RPMI7951 (cell line): ENCODE data around the gene DCX. TPM values are rescaled to one million over a fixed set of nuclear protein-coding genes. Genes with fewer than 3 reads are reported as not detected.
A peak's percentile ranks its signal among the peaks of the same experiment; 100 is the strongest.

Source experiments
- DNase-seq: peaks from one replicate; pipeline ENCODE4 v3.0.0-alpha.2; 2012; ENCODE audit warnings: low read depth
- total RNA-seq: library from RNA; depleted of rRNA; stranded (reverse); fragments of >200 nt; shearing (Covaris generic); gene quantifications from 2 replicates; pipeline ENCODE4 v1.2.3, GENCODE V29; 2014; rRNA removed

Gene DCX
- total RNA-seq, 1 experiment from 2014 or later, result not detected

DNA sequence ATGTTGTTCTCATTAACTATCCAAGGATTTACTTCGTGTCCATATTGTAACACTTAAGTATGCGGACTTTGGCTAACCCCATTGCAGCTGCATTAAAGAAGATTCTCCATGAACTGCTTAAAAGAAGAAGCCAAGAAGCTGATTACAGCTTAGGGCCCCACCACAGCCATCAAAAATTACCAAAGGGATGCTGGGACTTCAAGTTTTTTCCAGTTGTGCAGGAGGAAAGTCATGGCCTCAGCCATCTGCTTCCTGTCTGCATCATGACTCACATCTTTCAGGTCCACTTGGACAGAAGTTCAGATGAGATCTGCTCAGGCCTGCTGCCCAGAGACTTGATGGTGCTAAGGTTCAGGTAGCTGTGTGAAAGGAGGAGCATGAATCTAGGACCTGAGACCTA, 102.9 kb downstream of the DCX start:
- DNase-seq, result peak; percentile 0

DNA sequence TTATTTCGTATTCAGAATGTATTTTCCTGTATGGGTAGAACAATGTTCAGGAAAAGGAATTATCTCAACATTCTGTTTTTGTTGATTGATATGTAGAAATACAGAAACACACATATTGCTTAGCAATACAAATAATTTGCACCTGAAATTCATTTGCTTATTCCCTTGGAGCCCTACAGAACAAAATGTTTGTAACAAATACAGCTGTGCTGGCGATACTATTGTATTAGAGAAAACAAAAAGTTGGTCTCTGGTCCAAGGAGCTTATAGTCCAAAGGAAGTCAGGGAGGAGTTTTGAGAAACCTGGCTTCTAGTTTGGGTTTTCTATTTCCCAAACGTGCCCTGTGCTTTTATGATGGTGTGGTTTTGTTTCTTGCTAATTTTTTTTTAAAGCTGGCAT, 104.0 kb downstream of the DCX start:
- no peak for DNase-seq

DNA sequence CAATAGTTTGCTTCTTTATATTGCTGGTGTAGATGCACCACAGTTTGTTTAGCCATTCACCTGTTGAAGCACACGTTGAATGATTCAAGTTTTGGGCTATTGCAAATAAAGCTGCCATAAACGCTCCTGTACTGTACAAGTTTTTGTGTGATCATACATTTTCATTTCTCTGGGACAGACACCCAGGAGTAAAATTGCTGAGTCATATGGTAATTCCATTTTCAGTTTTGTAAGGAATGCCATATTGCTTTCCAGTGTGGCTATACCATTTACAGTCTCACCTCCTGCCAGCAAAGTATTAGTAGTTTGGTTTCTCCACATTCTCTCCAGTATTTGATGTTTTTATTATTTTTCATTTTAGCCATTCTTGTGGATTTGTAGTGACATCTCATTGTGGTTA, 109.7 kb downstream of the DCX start:
- DNase-seq, result no peak

DNA sequence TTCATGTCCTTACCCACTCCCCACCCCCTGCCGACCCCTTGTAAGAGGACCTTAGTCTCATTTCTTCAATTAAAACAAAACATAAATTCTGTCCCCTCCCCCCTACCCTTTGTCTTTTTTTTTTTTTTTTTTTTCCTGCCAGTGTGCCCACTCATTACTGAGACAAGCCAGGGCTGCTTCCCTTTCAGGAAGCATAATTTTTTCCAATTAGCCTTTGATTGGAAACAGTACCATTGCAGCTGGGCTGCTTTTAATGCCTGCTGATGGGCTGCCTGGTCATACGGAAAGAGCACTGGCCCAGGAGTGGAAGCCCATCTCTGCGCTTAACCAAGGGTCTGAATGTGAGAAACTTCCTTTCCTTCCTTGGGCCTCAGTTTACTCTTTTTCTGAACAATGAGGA, 123.2 kb downstream of the DCX start:
- DNase-seq, result no peak

DNA sequence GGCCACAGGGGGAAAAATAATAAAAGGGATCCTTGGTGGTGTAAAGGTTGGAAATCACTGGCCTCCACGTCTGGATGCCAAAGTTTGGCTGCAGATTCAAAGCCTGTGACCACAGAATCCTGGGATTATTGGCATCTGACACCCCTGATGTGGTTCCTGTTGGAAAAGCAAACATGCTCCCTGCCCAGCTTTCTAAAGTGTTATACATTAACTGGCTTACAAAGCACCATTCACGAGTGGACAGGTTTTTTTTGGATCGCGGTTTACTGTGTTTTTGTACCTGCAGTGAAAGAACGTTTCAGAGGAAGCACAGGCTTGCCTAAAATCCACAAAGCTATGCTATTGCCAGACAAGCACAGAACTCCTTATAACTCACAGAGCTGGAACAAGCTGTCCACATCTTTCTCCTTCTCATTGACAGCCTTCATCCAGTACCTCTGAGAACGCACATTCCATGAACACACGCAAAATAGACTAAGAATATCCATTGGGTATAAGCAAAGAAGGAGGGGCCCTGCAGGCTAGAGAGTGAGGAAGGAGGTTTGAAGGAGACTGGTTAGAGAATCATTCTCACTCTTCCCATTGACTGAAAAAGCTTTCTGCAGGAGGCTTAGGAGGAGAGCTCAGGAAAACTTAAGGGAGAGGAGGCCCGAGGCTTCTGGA, 127.2 kb downstream of the DCX start:
- DNase-seq, result no peak

DNA sequence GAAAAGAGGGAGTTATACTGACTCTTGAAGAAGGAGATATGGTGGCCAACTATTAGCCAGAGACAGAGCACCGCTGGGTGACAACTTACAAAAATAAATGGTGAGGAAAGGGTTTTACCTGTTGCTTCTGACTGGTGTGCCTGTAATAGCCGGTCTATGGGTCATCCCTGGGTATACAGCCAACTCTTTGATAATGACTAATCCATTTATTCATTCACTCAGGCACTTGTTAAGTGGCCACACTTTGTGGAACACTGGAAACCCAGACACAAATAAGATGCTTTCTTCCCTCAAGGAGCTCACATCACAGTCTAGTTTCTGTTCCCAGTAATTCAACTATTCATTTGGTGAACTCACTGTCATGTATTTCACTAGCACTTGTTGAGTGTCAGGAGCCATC, 128.5 kb downstream of the DCX start:
- DNase-seq, result no peak

DNA sequence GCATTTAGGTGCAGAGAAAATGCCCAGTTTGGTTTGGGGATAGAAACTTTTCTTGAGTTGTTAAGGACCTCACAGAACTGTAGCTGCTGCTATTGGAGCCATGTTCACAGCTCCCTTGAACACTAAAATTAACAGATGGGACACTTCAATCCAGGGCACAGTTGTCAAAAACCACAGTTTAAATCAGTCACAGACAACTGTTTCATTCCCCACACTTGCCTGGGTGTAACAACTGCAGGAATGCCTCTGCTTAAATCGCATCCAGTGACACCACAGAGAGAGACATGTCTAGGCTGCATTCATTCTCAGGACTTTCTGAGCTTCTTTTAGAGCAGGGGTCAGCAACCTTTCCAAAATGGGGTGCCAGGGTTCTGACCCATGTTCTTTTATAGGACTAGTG, 129.0 kb downstream of the DCX start:
- no peak for DNase-seq

DNA sequence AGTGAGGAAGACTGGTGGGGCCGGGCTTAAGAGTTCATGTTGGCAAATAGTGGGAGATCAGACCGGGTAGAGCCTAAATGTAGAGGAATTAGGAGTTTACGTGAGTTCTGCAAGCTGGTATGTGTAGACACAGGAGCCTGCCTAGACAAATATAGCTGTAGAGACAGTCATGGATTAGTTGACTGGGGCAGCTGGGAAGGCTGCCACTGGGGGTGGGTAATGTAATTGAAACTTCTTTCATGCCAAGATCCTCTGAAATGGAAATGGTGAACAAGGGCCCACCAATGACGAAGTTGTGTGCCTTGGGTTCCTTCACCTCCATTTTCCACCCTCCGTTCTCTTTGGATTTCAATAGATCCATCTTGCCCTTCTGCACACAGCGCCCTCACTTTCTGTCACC, 129.9 kb downstream of the DCX start:
- DNase-seq, result no peak

DNA sequence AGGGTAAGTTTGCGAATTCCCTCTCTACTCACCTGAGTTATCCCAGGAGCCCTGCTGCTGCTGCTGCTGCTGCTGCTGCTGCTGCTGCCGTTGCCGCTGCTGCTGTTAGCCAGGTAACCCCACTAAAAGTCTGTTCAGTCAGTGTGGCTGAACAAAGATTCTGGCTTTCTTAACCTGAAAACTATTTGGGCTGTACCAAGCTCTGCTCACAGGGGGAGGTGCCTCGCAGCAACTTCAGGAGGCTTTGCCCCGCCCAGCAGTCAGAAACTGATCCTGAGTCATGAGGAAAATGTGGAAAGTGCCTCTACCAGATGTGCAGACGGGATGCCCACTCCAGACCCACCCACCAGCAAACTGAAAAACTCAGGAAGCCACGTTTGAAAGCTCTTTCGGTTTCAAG, 141.7 kb downstream of the DCX start, which contains the start of gene CAPN6:
TSS of gene CAPN6 (minus strand) at position 145 of the 400 bp plus-strand sequence. CDS start 6,547 bp downstream, outside the sequence.
- peak; percentile 14 for DNase-seq

DNA sequence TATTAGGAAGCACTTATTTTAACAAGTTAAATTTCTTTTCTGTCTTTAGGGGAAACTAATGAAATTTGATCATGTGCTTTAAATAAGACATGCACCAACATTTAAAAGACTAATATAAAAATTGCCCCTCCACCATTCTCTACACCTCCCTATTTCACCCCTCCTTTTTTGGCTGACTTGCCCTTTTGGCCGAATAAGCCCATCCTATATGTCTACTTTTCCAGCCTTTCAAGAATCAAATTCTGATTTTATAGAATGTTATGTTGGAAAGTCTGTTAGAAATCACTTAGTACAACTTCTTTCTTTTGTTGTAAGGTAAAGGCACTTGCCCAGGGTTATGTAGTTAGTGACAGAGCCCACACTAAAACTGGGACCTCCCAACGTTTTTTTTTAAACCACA, 143.5 kb downstream of the DCX start:
- DNase-seq, result no peak

DNA sequence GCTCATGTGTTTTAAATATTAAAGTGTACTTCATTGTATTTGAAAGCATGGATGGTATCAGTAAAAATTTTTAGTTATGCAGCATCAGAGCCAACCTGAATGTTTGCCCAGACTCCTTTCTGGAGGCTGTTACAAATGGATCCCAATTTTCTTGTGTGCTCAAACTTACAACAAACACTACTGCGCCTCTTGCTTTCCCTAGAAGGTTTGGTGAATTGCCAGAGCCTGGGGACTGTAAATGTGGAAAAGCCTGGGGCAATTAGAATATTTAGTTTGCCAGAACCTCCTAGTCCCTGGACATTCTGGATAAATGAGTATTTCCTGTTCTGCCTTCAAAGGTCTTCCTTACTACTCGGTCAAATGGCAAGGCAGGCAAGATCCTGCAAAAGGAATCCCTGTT, 146.5 kb downstream of the DCX start:
- DNase-seq, result no peak

DNA sequence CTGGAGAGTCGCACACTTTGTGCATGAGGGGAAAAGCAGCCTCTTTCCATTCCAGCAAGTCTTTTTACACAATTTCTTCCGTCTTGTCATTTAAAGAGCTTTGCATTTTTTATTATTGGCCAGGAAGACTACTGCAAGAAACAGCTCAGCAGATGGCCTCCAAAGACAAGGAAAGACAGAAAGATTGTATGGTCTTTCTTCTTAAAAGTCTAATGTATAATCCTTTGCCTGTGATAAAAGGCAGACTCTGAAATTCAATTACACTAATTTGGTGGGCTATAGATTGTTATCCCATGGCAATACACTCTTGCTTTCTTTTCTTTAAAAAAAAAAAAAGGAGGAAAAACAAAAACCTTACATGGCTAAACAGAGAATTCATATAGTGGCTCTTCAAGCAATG, 147.6 kb downstream of the DCX start:
- DNase-seq, result no peak

DNA sequence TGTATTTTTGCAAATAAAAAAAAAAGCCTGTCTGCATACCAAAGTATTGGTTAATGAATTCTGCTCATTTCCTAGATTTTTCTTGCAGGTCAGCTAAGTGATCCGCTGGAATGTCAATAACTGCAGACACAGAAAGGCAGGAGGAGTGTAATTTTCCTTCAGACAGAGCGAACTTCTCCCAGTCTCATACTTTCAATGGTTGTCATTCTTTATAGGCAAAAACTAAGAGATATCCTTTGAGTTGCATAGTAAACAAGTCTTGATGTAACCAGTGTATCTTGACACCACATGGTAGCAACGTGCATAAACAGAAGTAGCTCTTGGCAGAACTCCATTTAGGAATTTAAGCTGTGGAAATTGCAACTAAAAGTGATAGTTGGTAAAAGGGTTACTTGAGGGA, 149.9 kb downstream of the DCX start:
- DNase-seq, result no peak

DNA sequence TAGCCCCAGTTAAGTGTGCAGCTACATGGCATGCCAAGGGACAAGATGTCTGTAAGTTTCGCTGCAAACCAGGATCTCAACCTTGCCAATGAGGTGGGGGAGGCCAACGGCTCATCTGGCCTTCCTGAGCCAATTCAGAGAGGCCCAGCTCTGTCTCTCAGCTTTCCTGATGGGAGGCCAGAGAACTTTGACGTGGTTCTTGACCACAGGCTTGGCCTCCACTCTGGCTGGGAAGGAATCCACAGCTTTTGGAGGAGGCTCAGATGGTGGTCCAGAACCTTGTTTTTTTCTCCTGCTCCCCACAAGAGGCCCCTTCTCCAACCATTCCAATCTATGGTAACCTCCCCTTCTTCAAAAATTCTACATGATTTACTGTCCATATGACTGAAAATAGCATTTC, 151.5 kb downstream of the DCX start:
- DNase-seq, result no peak

DNA sequence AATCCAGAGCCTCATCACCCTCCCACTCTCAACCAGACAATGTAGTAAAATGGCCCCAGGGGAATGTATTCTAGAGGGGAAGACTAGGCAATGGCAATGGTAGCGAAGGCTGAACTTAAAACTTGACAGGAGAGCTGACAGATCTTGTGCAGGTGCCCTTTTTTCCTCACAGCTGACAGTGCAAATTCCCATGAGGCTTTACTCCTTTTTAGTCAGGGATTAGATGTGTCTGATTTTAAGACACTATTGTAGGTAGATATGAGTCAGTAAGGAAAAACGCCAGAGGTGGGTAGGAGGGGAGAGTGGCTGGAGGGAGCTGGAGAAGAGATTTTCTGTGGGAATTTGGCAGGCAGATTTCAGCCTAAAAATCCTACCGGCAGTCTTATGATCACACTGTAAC, 152.4 kb downstream of the DCX start:
- DNase-seq, result no peak

DNA sequence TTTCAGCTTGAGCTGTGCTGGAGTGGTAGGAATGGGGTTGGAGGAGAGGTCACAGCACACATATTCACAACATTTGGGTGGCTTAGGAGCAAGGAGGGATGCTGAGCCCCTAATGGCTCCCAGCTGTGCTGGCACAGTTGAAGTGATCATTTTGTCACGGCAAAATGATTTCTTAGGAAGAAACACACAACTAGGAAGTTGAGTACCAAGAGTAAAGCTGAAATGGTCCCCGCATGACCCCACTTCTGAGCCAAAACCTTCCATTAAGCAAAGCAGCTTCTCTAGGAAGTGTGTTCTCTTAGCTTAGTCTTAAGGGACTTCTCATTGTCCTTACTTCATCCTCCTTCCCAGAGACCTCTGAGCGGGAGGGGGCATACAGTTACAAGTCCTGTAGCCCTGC, 154.3 kb downstream of the DCX start:
- no peak for DNase-seq

DNA sequence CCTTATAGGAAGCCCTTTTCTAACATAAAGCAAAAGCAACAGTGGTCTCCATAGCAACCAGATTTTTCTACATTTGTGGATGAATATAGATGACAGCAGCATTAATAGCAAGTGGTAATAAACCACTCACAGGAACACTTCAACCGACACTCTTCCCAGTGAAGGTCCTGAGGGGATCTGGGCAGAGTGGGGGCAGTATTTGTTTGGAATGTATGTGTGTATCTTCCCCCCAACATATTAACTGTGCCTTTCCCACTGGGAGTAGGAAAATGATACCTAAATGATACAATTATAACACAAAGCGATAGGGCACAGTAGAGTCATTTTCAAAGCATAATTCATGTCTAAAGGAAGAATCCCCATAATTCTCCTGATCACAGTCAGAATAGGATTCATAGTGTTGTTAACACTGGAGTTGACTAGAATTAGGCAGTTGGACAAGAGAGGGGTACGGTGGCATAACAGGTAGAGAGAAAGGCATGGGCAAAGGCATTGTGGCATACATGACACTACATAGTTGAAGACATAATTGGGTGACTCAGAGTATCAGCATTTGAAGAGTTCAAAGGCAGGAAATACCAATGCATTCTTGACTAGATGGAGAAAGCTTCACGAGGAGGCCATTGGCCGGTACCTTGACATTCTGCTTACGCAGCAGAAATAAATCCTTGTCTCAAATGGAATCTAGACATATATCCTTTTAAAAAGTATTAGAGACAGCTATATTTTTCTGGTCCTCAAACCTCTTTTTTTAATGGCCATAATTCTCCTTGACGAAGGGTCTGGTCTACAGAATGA, 156.9 kb downstream of the DCX start:
- peak; percentile 41 for DNase-seq

DNA sequence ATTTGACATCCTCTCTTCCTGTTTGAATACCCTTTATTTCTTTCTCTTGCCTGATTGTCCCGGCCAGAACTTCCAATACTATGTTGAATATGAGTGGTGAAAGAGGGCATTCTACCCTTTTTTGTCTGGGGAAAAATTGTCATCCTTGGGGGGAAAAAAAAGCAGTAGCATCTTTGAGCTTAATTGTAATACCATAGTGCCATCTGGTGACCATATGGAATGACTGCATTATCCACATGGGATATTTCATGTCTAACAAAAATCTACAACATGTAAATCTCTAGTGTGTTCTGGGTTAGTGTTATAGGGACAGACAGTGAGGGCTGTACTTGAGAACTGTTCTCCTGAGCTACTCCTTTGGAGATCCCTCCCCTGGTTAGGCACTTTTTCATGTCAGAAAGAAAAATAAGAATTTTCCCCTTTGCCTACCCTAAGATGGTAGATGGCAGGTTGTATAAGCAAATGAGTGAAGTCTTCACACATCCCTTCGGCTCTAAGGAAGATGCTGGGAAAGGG, 167.7 kb downstream of the DCX start:
- peak; percentile 2 for DNase-seq

Other genes starting within 250 kb of the DCX start
- not detected in 2 replicates for gene CAPN6, start 141.7 kb downstream of the DCX start, total RNA-seq
- gene SERTM2, start 99.5 kb upstream of the DCX start, total RNA-seq, result not detected in 2 replicates